GM12878 (cell line): ENCODE data around the gene RABEP2.

ENCODE experiments used
- CREM ChIP-seq: IDR thresholded peaks from 2 replicates; pipeline ENCODE4 v1.6.1; 2014; ENCODE audit warnings: antibody characterized with exemption, low read depth
- EZH2 ChIP-seq: IDR thresholded peaks from 2 replicates; pipeline ENCODE4 v1.6.1; 2012; ENCODE audit warnings: low read depth, mild to moderate bottlenecking, control low read depth, inconsistent platforms, low read length, borderline replicate concordance; ENCODE audit not compliant: control insufficient read depth
- NFIC ChIP-seq: IDR thresholded peaks from 2 replicates; pipeline ENCODE4 v1.6.1; 2012; ENCODE audit warnings: low read depth, mild to moderate bottlenecking, inconsistent platforms, low read length, moderate library complexity
- POLR2A ChIP-seq: IDR thresholded peaks from 2 replicates; pipeline ENCODE4 v1.6.1; 2011; ENCODE audit warnings: low read depth, mild to moderate bottlenecking, low read length
- POLR2AphosphoS5 ChIP-seq: IDR thresholded peaks from 2 replicates; pipeline ENCODE4 v1.6.1; 2011; ENCODE audit warnings: mild to moderate bottlenecking, low read length, inconsistent platforms
- RAD21 ChIP-seq: IDR thresholded peaks from 2 replicates; pipeline ENCODE4 v1.6.1; 2011; ENCODE audit warnings: mild to moderate bottlenecking, low read depth, low read length, moderate library complexity; ENCODE audit not compliant: insufficient read depth
- RCOR1 ChIP-seq: conservative IDR thresholded peaks from 2 replicates; pipeline ENCODE4 v1.6.1; 2012; ENCODE audit warnings: low read depth, low read length, improper control_type of control experiment
- SMC3 ChIP-seq: IDR thresholded peaks from 2 replicates; pipeline ENCODE4 v1.6.1; 2011; ENCODE audit warnings: low read length, improper control_type of control experiment, borderline replicate concordance
- SUZ12 ChIP-seq: fragments of 200-600 bp; sonication (generic); IDR thresholded peaks from one replicate; pipeline ENCODE4 v1.6.1; 2018; ENCODE audit warnings: antibody characterized with exemption, mild to moderate bottlenecking; ENCODE audit not compliant: unreplicated experiment
- ZZZ3 ChIP-seq: IDR thresholded peaks from 2 replicates; pipeline ENCODE4 v1.6.1; 2011; ENCODE audit warnings: low read depth; ENCODE audit not compliant: control insufficient read depth, insufficient read length
- TF ChIP-seq, protein P1 (sequence below), 3 experiments: IDR thresholded peaks in 2 of 3; conservative IDR thresholded peaks in 1 of 3; 2 replicates each; pipeline ENCODE4 v1.5.1; 2011; ENCODE audit warnings: low read depth in 3 of 3, low read length in 3 of 3, mild to moderate bottlenecking in 3 of 3, control low read depth in 2 of 3, moderate library complexity in 2 of 3, inconsistent platforms in 1 of 3, mixed read lengths in 1 of 3; ENCODE audit not compliant: control insufficient read depth in 2 of 3, insufficient read depth in 1 of 3; ENCODE audit errors: extremely low read depth in 1 of 3
- TF ChIP-seq, protein P2 (sequence below): IDR thresholded peaks from 2 replicates; pipeline ENCODE4 v1.6.1; 2012; ENCODE audit warnings: improper control_type of control experiment, low read depth, low read length; ENCODE audit not compliant: insufficient replicate concordance

DNA sequence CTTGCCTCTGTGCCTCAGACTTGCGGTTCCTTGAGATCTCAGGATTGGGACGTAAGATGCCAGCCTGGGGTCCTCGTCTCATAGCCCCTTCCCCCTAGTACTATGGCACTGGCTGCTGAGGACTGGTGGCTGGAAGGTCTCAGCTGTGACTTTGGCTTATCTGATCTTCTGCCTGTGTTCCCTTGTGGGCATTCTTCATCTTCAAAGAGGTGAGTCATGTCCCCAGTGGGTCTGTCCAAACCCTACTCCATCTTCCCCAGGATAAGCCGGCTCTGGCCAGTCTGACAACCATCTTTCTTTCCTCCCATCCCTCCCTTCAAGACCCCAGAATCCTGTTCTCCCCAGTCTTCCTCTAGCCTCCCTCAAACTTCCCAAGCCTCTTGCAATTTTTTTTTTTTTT is 10.3 kb upstream of the RABEP2 start:
- TF ChIP-seq ZZZ3 (no peak), RAD21 (no peak), RCOR1 (no peak), NFIC (no peak), SMC3 (no peak), CREM (no peak), POLR2A (no peak), EZH2 (no peak), POLR2AphosphoS5 (no peak), SUZ12 (no peak)
- TF ChIP-seq, protein P1, sequence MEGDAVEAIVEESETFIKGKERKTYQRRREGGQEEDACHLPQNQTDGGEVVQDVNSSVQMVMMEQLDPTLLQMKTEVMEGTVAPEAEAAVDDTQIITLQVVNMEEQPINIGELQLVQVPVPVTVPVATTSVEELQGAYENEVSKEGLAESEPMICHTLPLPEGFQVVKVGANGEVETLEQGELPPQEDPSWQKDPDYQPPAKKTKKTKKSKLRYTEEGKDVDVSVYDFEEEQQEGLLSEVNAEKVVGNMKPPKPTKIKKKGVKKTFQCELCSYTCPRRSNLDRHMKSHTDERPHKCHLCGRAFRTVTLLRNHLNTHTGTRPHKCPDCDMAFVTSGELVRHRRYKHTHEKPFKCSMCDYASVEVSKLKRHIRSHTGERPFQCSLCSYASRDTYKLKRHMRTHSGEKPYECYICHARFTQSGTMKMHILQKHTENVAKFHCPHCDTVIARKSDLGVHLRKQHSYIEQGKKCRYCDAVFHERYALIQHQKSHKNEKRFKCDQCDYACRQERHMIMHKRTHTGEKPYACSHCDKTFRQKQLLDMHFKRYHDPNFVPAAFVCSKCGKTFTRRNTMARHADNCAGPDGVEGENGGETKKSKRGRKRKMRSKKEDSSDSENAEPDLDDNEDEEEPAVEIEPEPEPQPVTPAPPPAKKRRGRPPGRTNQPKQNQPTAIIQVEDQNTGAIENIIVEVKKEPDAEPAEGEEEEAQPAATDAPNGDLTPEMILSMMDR (IDR thresholded peaks at IDR 0.05 in 2 of 3, conservative IDR thresholded peaks at IDR 0.05 in 1 of 3; ENCODE audit: control insufficient read depth in 2 of 3, extremely low read depth in 1 of 3, insufficient read depth in 1 of 3, low read depth in 3 of 3, low read length in 3 of 3): no peak
- TF ChIP-seq, protein P2, sequence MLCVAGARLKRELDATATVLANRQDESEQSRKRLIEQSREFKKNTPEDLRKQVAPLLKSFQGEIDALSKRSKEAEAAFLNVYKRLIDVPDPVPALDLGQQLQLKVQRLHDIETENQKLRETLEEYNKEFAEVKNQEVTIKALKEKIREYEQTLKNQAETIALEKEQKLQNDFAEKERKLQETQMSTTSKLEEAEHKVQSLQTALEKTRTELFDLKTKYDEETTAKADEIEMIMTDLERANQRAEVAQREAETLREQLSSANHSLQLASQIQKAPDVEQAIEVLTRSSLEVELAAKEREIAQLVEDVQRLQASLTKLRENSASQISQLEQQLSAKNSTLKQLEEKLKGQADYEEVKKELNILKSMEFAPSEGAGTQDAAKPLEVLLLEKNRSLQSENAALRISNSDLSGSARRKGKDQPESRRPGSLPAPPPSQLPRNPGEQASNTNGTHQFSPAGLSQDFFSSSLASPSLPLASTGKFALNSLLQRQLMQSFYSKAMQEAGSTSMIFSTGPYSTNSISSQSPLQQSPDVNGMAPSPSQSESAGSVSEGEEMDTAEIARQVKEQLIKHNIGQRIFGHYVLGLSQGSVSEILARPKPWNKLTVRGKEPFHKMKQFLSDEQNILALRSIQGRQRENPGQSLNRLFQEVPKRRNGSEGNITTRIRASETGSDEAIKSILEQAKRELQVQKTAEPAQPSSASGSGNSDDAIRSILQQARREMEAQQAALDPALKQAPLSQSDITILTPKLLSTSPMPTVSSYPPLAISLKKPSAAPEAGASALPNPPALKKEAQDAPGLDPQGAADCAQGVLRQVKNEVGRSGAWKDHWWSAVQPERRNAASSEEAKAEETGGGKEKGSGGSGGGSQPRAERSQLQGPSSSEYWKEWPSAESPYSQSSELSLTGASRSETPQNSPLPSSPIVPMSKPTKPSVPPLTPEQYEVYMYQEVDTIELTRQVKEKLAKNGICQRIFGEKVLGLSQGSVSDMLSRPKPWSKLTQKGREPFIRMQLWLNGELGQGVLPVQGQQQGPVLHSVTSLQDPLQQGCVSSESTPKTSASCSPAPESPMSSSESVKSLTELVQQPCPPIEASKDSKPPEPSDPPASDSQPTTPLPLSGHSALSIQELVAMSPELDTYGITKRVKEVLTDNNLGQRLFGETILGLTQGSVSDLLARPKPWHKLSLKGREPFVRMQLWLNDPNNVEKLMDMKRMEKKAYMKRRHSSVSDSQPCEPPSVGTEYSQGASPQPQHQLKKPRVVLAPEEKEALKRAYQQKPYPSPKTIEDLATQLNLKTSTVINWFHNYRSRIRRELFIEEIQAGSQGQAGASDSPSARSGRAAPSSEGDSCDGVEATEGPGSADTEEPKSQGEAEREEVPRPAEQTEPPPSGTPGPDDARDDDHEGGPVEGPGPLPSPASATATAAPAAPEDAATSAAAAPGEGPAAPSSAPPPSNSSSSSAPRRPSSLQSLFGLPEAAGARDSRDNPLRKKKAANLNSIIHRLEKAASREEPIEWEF: no peak
